ENCODE results near the gene SAMD14.

SAMD14 gene

DNA sequence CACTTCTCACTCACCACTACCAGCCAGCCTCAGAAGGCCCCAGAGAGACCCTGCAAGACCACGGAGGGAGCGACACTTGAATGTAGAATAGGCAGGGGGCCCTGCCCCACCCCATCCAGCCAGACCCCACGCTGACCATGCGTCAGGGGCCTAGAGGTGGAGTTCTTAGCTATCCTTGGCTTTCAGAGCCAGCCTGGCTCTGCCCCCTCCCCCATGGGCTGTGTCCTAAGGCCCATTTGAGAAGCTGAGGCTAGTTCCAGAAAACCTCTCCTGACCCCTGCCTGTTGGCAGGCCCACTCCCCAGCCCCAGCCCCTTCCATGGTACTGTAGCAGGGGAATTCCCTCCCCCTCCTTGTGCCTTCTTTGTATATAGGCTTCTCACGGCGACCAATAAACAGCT lies 39.9 kb downstream of the SAMD14 start:
- H3K9me3 ChIP-seq (replicated peaks in 1 of 11), result no peaks in the 10 kb centered on the region
- H3K36me3 ChIP-seq, result no peaks in the 10 kb centered on the region
- no peak overlapping the region for H3K27ac ChIP-seq
- peaks cover 0 to 8% (median 0%) of the 10 kb centered on the region in 11 experiments; a peak in 2 of 22 replicates for H4K20me1 ChIP-seq
- no peaks in the 10 kb centered on the region for H3K27me3 ChIP-seq
- peaks cover 0 to 10% (median 5%) of the 10 kb centered on the region in 10 experiments; a peak in 13 of 20 replicates for H3K4me1 ChIP-seq
- H3K4me3 ChIP-seq, result no peak overlapping the region
- no peak overlapping the region for H3K4me2 ChIP-seq
- no peak for TF ChIP-seq Cebpa-rat (IDR thresholded peaks at IDR 0.05)
- no peak overlapping the region for H3K9ac ChIP-seq

GRCh38 chr17:50088952-50089825 lies 40.8 kb downstream of the SAMD14 start:
- Histone ChIP-seq H4K20me1 (peaks cover 0 to 8% (median 0%) of the 10 kb centered on the region in 11 experiments; a peak in 2 of 22 replicates), H3K27me3 (no peaks in the 10 kb centered on the region), H3K27ac (no peak overlapping the region), H3K4me1 (peaks cover 0 to 5% (median 0%) of the 10 kb centered on the region in 10 experiments; a peak in 5 of 20 replicates), H3K4me3 (no peak overlapping the region), H3K4me2 (no peak overlapping the region), H3K9ac (no peak overlapping the region; a peak in 1 of 22 replicates), H3K9me3 (replicated peaks in 1 of 11) (no peaks in the 10 kb centered on the region), H3K36me3 (no peaks in the 10 kb centered on the region)
- TF ChIP-seq Cebpa-rat (IDR thresholded peaks at IDR 0.05), result no peak

DNA sequence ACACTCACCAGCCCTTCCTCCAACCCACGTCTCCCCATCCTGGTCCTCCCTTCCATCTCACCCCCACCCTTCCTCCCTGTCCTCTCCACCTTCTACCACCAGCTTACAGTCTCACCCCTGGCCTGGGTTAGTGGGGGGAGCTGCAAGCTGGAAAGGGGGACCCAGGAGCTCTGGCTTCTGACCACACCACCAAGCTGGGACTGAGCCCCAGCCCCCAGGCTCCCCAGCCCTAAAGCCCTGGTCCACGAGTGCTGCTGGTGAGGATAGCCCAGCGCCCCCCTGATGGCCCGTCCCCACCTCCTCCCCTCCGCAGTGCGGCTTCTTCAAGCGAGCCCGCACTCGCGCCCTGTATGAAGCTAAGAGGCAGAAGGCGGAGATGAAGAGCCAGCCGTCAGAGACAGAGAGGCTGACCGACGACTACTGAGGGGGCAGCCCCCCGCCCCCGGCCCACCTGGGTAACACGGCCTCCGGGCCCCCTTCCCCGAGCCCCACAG lies 42.0 kb downstream of the SAMD14 start:
- peaks cover 0 to 8% (median 0%) of the 10 kb centered on the region in 11 experiments; a peak in 2 of 22 replicates for H4K20me1 ChIP-seq
- H3K27ac ChIP-seq, result no peak overlapping the region
- no peaks in the 10 kb centered on the region for H3K27me3 ChIP-seq
- TF ChIP-seq Cebpa-rat (IDR thresholded peaks at IDR 0.05), result no peak
- H3K36me3 ChIP-seq, result no peaks in the 10 kb centered on the region
- H3K4me1 ChIP-seq, result no peaks in the 10 kb centered on the region
- H3K9ac ChIP-seq, result no peak overlapping the region
- no peak overlapping the region for H3K4me2 ChIP-seq
- no peaks in the 10 kb centered on the region for H3K9me3 ChIP-seq (replicated peaks in 1 of 11)
- H3K4me3 ChIP-seq, result no peak overlapping the region

DNA sequence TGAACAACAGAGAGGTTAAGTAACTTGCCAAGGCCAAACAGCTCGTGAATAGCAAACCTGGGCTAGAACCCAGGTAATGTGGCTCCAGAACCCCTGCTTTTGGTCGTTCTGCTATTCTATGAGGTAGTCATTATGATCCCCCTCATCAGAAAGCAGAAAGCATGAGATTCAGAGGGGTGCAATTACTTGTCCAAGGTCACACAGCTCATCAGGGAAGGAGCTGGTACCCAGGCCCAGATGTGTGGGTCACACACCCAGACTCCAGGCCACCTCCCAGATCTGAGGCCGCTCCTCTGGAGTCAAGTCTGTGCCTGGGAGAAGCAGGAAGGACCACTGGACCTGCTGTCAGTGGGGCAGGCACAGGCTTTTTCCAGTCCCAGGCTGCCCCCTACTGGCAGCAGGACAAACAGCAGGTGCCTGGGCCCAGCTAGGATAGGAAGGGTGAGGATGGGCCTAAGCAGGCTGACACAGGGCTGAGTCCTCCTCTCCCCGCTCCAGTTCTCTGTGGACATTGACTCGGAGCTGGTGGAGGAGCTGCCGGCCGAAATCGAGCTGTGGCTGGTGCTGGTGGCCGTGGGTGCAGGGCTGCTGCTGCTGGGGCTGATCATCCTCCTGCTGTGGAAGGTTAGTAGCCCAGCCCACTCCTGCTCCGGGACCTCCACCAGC lies 42.6 kb downstream of the SAMD14 start:
- no peak overlapping the region for H3K4me3 ChIP-seq
- no peak overlapping the region for H3K9ac ChIP-seq
- H3K4me2 ChIP-seq, result no peak overlapping the region
- H3K36me3 ChIP-seq, result no peaks in the 10 kb centered on the region
- H3K27me3 ChIP-seq, result no peaks in the 10 kb centered on the region
- H3K9me3 ChIP-seq (replicated peaks in 1 of 11), result no peaks in the 10 kb centered on the region
- no peak overlapping the region for H3K27ac ChIP-seq
- no peak for TF ChIP-seq Cebpa-rat (IDR thresholded peaks at IDR 0.05)
- H4K20me1 ChIP-seq, result peaks cover 0 to 8% (median 0%) of the 10 kb centered on the region in 11 experiments; a peak in 2 of 22 replicates
- H3K4me1 ChIP-seq, result no peaks in the 10 kb centered on the region

DNA sequence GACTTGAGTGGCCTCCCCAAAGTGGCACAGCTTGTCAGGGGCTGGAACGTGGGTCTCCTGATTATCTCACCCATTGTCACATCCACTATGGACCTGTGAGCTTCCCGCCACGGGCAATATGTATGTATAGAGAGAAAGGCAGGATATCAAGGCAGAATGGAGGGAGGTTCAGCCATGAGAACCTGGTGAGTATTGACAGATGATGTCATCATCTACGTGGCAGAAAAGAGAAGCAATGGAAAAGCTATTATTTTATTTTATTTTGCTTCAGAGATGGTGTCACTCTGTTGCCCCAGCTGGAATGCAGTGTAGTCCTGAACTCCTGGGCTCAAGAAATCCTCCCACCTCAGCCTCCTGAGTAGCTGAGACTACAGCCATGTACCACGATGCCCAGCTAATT lies 48.2 kb downstream of the SAMD14 start:
- no peaks in the 10 kb centered on the region for H3K27me3 ChIP-seq
- no peak overlapping the region for H3K4me2 ChIP-seq
- no peak overlapping the region for H3K4me3 ChIP-seq
- TF ChIP-seq Cebpa-rat (IDR thresholded peaks at IDR 0.05), result no peak
- no peaks in the 10 kb centered on the region for H3K9me3 ChIP-seq (replicated peaks in 1 of 11)
- H3K4me1 ChIP-seq, result peaks cover 0 to 8% (median 0%) of the 10 kb centered on the region in 10 experiments; a peak in 3 of 20 replicates
- H3K27ac ChIP-seq, result no peak overlapping the region
- H4K20me1 ChIP-seq, result no peaks in the 10 kb centered on the region
- no peak overlapping the region for H3K9ac ChIP-seq
- no peaks in the 10 kb centered on the region for H3K36me3 ChIP-seq

DNA sequence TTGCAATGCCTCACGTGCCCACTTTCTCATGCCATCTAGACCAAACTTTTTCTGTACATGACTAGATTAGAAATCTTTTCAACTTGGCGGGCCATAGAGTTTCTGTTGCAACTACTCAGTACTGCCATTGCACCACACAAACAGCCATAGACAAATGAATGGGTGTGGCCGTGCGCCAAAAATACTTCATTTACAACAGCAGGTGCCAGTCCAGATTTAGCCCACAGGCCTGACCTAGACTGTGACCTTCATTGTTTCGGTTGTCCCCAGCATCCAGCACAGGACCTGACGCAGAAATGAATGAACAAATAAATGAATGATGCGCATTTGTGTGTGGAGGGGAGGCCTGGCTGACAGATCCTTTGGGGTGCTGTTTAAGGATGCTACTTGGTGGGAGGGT lies 49.1 kb downstream of the SAMD14 start:
- H3K4me1 ChIP-seq, result peaks cover 0 to 8% (median 0%) of the 10 kb centered on the region in 10 experiments; a peak in 3 of 20 replicates
- no peaks in the 10 kb centered on the region for H3K36me3 ChIP-seq
- no peaks in the 10 kb centered on the region for H3K9me3 ChIP-seq (replicated peaks in 1 of 11)
- no peaks in the 10 kb centered on the region for H4K20me1 ChIP-seq
- H3K27ac ChIP-seq, result no peak overlapping the region
- no peak overlapping the region for H3K9ac ChIP-seq
- TF ChIP-seq Cebpa-rat (IDR thresholded peaks at IDR 0.05), result no peak
- H3K27me3 ChIP-seq, result no peaks in the 10 kb centered on the region
- no peak overlapping the region for H3K4me2 ChIP-seq
- no peak overlapping the region for H3K4me3 ChIP-seq

GRCh38 chr17:50080096-50080480 lies 49.9 kb downstream of the SAMD14 start:
- Histone ChIP-seq H3K27ac (no peak overlapping the region), H3K4me1 (peaks cover 0 to 8% (median 0%) of the 10 kb centered on the region in 10 experiments; a peak in 3 of 20 replicates), H3K9me3 (replicated peaks in 1 of 11) (no peaks in the 10 kb centered on the region), H3K9ac (no peak overlapping the region), H4K20me1 (no peaks in the 10 kb centered on the region), H3K36me3 (no peaks in the 10 kb centered on the region), H3K27me3 (no peaks in the 10 kb centered on the region), H3K4me2 (no peak overlapping the region), H3K4me3 (no peak overlapping the region)
- no peak for TF ChIP-seq Cebpa-rat (IDR thresholded peaks at IDR 0.05)

- H4K20me1 ChIP-seq, result no peaks in the 10 kb centered on the region
- H3K4me1 ChIP-seq, result peaks cover 0 to 8% (median 0%) of the 10 kb centered on the region in 10 experiments; a peak in 3 of 20 replicates
- no peak overlapping the region for H3K4me2 ChIP-seq
- no peak overlapping the region for H3K9ac ChIP-seq
- H3K4me3 ChIP-seq, result no peak overlapping the region
- no peaks in the 10 kb centered on the region for H3K9me3 ChIP-seq (replicated peaks in 1 of 11)
- H3K27ac ChIP-seq, result no peak overlapping the region
- no peaks in the 10 kb centered on the region for H3K27me3 ChIP-seq
- TF ChIP-seq Cebpa-rat (IDR thresholded peaks at IDR 0.05), result no peak
- H3K36me3 ChIP-seq, result no peaks in the 10 kb centered on the region
These were observed 50.4 kb downstream of the SAMD14 start for GRCh38 chr17:50079334-50080095.

DNA sequence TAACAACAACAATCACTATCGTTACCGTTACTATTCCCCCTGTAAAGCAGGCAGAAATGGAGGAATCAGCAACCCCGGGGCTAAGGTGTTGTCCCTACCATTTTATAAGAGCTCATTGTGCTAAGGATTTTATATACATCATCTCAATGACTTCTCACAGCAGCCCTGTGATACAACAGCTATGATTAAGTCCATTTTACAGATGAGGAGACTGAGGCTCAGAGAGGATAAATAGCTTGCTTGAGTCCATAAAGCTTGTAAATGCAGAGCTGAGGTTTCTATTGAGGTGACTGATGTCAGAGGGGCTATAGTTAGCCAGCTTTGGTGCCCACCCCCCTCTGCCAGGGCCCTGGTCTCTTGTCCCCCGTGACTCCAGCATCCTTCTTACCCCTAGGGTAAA lies 51.5 kb downstream of the SAMD14 start:
- no peaks in the 10 kb centered on the region for H3K9me3 ChIP-seq (replicated peaks in 1 of 11)
- H3K4me1 ChIP-seq, result peaks cover 0 to 8% (median 0%) of the 10 kb centered on the region in 10 experiments; a peak in 3 of 20 replicates
- H3K4me3 ChIP-seq, result no peak overlapping the region
- no peaks in the 10 kb centered on the region for H3K36me3 ChIP-seq
- H3K4me2 ChIP-seq, result no peak overlapping the region
- H3K27me3 ChIP-seq, result no peaks in the 10 kb centered on the region
- no peak overlapping the region for H3K9ac ChIP-seq
- no peak overlapping the region for H3K27ac ChIP-seq
- TF ChIP-seq Cebpa-rat (IDR thresholded peaks at IDR 0.05), result no peak
- no peaks in the 10 kb centered on the region for H4K20me1 ChIP-seq

Data from BLaER1 treated with 17β-estradiol and CSF1 and Interleukin-3, amounts not matched to agents 10 nM and 100 nM (cell line).